BLaER1 treated with 17β-estradiol and CSF1 and Interleukin-3, amounts not matched to agents 10 nM and 100 nM (cell line): ENCODE results near the gene PTTG1.

ENCODE experiments used
- H3K27ac ChIP-seq, 11 experiments: shearing (Covaris generic); formaldehyde crosslinking; 2 replicates each; pipeline ENCODE4 v1.8.1; 2022
- H3K27me3 ChIP-seq, 11 experiments: shearing (Covaris generic); formaldehyde crosslinking; 2 replicates each; pipeline ENCODE4 v1.8.1; 2022
- H3K36me3 ChIP-seq, 11 experiments: shearing (Covaris generic); formaldehyde crosslinking; 2 replicates each; pipeline ENCODE4 v1.8.1; 2022
- H3K4me1 ChIP-seq, 10 experiments: shearing (Covaris generic); formaldehyde crosslinking; 2 replicates each; pipeline ENCODE4 v1.8.1; 2022
- H3K4me2 ChIP-seq, 11 experiments: shearing (Covaris generic); formaldehyde crosslinking; 2 replicates each; pipeline ENCODE4 v1.8.1; 2022
- H3K4me3 ChIP-seq, 10 experiments: shearing (Covaris generic); formaldehyde crosslinking; 2 replicates each; pipeline ENCODE4 v1.8.1; 2022
- H3K9ac ChIP-seq, 11 experiments: shearing (Covaris generic); formaldehyde crosslinking; 2 replicates each; pipeline ENCODE4 v1.8.1; 2022
- H3K9me3 ChIP-seq, 11 experiments: shearing (Covaris generic); formaldehyde crosslinking; replicated peaks in 1 of 11; 2 replicates each; pipeline ENCODE4 v1.8.1; 2022
- H4K20me1 ChIP-seq, 11 experiments: shearing (Covaris generic); formaldehyde crosslinking; 2 replicates each; pipeline ENCODE4 v1.8.1; 2022
- Cebpa-rat ChIP-seq, 11 experiments: shearing (Covaris generic); IDR thresholded peaks; 2 replicates each; pipeline ENCODE4 v1.8.1; 2022

Gene PTTG1

DNA sequence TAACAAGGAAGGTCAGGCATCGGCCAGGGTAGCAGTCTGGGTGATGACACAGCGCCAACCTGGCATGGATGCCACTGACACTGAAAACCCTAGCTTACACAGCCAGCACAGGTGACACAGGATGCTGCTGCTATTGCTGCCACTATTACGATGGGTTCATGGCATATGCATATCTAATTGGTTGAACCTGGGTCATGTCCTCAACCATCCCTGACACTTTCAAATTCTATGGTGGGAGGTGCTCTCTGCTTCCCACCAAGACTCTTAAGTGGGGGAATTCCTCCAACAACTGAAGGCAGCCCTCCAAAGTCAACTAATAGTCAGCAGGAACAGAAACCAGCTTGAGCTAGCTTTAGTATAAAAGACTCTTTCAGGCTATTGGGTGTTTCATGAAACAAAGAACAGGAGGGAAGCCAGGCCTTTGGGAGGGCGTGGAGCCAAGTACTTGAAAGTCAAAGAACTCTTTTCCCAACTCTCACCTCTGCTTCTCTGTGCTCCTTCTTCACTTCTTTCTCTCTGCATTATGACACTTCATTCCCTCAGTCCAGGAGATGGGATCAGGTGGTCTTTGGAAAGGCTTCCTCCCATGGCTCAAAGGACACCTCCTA lies 21.3 kb downstream of the PTTG1 start:
- TF ChIP-seq Cebpa-rat (IDR thresholded peaks at IDR 0.05) = no peak
- Histone ChIP-seq H3K9me3 (peaks cover 0 to 5% (median 0%) of the 10 kb centered on the region in 11 experiments; a peak in 4 of 22 replicates), H3K4me3 (no peak overlapping the region), H3K4me1 (peaks cover 29 to 53% (median 40%) of the 10 kb centered on the region in 10 experiments), H4K20me1 (no peaks in the 10 kb centered on the region), H3K27ac (no peak overlapping the region), H3K36me3 (no peaks in the 10 kb centered on the region), H3K4me2 (peak overlapping the region in 5 of 11 experiments; percentile 5 to 99 (median 94); a peak in 7 of 22 replicates), H3K9ac (no peak overlapping the region), H3K27me3 (no peaks in the 10 kb centered on the region)

DNA sequence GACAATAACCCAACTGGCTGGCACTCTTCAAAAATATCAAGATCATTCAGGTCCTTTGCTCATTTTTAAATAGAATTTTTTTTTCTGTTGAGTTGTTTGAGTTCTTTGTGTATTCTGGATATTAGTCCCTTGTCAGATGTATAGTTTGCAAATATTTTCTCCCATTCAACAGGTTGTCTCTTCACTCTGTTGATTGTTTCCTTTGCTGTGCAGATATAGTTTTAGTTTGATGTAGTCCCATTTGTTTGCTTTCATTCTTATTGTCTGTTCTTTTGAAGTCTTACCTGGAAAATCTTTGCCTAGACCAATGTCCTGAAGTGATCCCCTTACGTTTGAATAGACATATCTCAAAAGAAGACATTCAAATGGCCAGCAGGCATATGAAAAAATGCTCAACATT lies 22.8 kb downstream of the PTTG1 start:
- Histone ChIP-seq H3K27ac (no peak overlapping the region), H3K4me3 (no peak overlapping the region), H3K4me2 (no peak overlapping the region), H3K4me1 (peaks cover 18 to 44% (median 27%) of the 10 kb centered on the region in 10 experiments), H3K9me3 (peaks cover 0 to 20% (median 8%) of the 10 kb centered on the region in 11 experiments; a peak in 8 of 22 replicates), H3K36me3 (no peaks in the 10 kb centered on the region), H3K27me3 (no peaks in the 10 kb centered on the region), H3K9ac (no peak overlapping the region), H4K20me1 (no peaks in the 10 kb centered on the region)
- TF ChIP-seq Cebpa-rat (IDR thresholded peaks at IDR 0.05) = no peak

DNA sequence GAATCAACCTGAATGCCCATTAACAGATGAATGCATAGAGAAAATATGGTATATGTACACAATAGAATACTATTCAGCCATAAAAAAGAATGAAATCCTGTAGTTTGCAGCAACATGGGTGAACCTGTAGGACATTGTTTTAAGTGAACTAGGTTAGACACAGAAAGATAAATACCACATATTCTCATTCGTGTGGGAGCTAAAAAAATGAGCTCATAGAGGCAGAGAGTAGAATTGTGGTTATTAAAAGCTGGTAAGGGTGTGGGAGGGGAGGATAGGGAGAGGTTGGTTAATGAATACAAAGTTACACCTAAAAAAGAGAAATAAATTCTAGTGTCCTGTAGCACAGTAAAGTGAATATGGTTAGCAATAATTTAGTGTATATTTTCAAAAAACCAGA lies 23.5 kb downstream of the PTTG1 start:
- no peaks in the 10 kb centered on the region for H4K20me1 ChIP-seq
- no peak overlapping the region for H3K9ac ChIP-seq
- H3K36me3 ChIP-seq = no peaks in the 10 kb centered on the region
- peaks cover 15 to 38% (median 22%) of the 10 kb centered on the region in 10 experiments for H3K4me1 ChIP-seq
- no peaks in the 10 kb centered on the region for H3K27me3 ChIP-seq
- H3K27ac ChIP-seq = no peak overlapping the region
- H3K4me3 ChIP-seq = no peak overlapping the region
- H3K9me3 ChIP-seq = peaks cover 0 to 21% (median 11%) of the 10 kb centered on the region in 11 experiments; a peak in 11 of 22 replicates
- TF ChIP-seq Cebpa-rat (IDR thresholded peaks at IDR 0.05) = no peak
- no peak overlapping the region for H3K4me2 ChIP-seq

DNA sequence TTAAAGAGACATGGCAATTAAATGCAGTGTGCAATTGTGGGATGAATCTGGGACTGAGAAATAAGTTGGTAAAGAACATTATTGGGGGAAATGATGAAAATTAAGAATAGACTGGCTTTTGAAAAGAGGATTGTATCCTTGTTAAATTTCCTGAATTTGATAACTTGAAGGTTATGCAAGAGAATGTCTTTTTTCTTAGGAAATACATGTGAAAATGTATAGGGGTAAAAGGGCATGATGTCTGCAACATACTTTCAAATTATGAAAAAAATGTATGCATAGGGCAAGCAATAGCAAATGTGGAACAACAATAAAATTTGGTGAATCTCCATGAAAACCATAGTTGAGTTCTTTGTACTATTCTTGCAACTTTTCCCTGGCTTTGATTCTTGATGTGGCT lies 24.1 kb downstream of the PTTG1 start:
- Histone ChIP-seq H3K27me3 (no peaks in the 10 kb centered on the region), H3K4me3 (no peak overlapping the region), H3K9ac (no peak overlapping the region), H3K36me3 (no peaks in the 10 kb centered on the region), H3K9me3 (peaks cover 0 to 22% (median 12%) of the 10 kb centered on the region in 11 experiments; a peak in 11 of 22 replicates), H4K20me1 (no peaks in the 10 kb centered on the region), H3K4me1 (peaks cover 13 to 34% (median 19%) of the 10 kb centered on the region in 10 experiments), H3K4me2 (no peak overlapping the region), H3K27ac (no peak overlapping the region)
- TF ChIP-seq Cebpa-rat (IDR thresholded peaks at IDR 0.05) = no peak

DNA sequence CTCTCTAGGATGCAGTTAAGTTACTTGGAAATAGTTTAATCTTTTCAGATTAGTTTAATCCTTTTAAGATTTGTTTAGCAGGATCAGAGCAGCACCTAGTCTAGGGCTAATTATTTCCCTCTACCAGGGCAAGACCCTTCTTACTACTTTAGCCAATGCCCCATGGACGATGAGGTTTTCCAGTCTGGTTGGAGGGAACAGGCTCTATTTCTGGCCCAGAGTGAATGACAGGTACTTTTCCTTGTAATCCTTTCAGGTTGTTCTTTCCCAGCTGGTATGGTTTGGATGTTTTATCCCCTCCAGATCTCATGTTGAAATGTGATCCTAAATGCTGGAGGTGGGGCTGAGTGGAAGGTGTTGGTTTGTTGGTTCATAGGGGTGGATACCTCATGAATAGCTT lies 27.2 kb downstream of the PTTG1 start:
- Histone ChIP-seq H3K9me3 (peaks cover 0 to 22% (median 12%) of the 10 kb centered on the region in 11 experiments; a peak in 11 of 22 replicates), H3K27me3 (no peaks in the 10 kb centered on the region), H3K27ac (no peak overlapping the region), H3K4me1 (peaks cover 0 to 25% (median 13%) of the 10 kb centered on the region in 10 experiments; a peak in 15 of 20 replicates), H3K9ac (no peak overlapping the region), H3K4me2 (no peak overlapping the region), H3K36me3 (no peaks in the 10 kb centered on the region), H3K4me3 (no peak overlapping the region), H4K20me1 (no peaks in the 10 kb centered on the region)
- no peak for TF ChIP-seq Cebpa-rat (IDR thresholded peaks at IDR 0.05)

DNA sequence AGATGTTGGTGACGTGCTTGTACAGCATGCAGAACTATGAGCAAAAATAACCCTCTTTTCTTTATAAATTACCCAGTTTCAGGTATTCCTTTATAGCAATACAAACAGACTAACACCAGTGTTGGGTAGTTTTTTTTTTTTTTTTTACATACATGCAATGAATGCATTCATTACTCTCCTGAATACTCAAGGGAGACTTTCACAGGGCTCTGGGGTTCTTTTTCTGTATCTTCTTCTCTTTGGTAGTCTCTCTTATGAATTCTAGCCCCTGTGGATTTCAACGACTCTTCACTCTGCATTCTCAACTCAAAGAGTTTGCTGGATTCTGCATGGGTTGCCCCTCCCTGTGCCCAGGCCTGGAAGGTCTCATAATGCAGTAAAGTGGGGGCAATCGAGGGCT lies 27.8 kb downstream of the PTTG1 start:
- no peak for TF ChIP-seq Cebpa-rat (IDR thresholded peaks at IDR 0.05)
- Histone ChIP-seq H4K20me1 (no peaks in the 10 kb centered on the region), H3K36me3 (no peaks in the 10 kb centered on the region), H3K27me3 (no peaks in the 10 kb centered on the region), H3K4me3 (no peak overlapping the region), H3K9ac (no peak overlapping the region), H3K4me1 (peaks cover 0 to 29% (median 13%) of the 10 kb centered on the region in 10 experiments; a peak in 15 of 20 replicates), H3K27ac (no peak overlapping the region), H3K4me2 (no peak overlapping the region), H3K9me3 (peaks cover 0 to 22% (median 12%) of the 10 kb centered on the region in 11 experiments; a peak in 11 of 22 replicates)

DNA sequence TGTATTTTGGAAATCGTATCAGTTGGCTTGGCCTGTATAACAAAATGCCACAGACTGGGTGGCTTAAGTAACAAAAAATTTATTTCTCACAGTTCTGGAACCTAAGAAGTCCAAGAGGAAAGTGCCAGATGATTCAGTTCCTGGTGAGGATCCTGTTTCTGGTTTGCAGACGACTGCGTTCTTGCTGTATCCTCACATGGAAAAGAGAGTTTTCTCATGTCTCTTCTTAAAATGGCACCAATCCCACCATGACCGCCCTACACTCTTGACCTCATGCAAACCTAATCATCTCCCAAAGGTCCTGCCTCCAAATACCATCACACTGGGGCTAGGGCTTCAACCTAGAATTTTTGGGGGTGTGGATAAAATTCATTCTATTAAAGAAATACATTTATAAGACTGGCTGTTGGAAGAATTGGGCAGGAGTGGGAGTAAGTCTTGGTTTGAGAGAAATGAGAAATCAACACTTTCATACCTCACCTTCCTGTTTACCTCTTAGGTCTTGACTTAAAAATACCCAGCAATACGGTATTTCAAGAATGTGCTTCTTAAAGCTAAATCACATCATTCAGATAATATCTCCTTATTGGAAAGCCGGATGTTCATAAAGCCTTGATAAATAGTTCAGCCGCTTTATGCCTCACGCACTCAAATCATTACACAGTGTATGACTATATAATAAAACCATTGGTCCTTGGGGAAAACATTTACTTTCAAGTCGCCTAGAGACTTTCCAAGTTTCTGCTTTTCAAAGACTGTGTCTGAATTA lies 28.7 kb downstream of the PTTG1 start:
- peaks cover 0 to 22% (median 12%) of the 10 kb centered on the region in 11 experiments; a peak in 11 of 22 replicates for H3K9me3 ChIP-seq
- H3K4me2 ChIP-seq = peak overlapping the region in 7 of 11 experiments; percentile 7 to 30 (median 15); a peak in 4 of 22 replicates
- no peaks in the 10 kb centered on the region for H3K27me3 ChIP-seq
- no peak for TF ChIP-seq Cebpa-rat (IDR thresholded peaks at IDR 0.05)
- H3K36me3 ChIP-seq = no peaks in the 10 kb centered on the region
- H4K20me1 ChIP-seq = no peaks in the 10 kb centered on the region
- H3K4me1 ChIP-seq = peaks cover 2 to 29% (median 15%) of the 10 kb centered on the region in 10 experiments
- H3K4me3 ChIP-seq = no peak overlapping the region
- no peak overlapping the region for H3K9ac ChIP-seq
- no peak overlapping the region for H3K27ac ChIP-seq

DNA sequence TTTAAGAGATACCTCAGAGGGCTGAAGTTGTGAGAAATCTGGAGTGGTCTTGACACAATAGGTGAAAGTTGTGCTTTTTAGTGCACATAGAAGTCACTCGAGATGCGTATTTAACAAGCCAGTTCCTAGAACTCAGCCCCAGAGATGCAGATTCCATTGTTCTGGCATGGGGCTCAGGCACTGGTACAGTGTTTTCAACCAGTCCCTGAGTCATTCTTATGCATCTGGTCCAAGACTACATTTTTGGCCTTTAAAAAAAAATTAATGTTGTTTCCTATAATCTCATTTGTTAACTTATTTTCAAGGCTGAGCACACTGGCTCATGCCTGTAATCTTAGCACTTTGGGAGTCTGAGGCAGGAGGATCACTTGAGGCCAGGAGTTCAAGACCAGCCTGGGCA lies 29.6 kb downstream of the PTTG1 start:
- no peaks in the 10 kb centered on the region for H3K36me3 ChIP-seq
- H3K4me2 ChIP-seq = peak overlapping the region in 2 of 11 experiments; percentile 15 to 30; a peak in 2 of 22 replicates
- H3K4me3 ChIP-seq = no peak overlapping the region
- H3K27ac ChIP-seq = no peak overlapping the region
- no peaks in the 10 kb centered on the region for H4K20me1 ChIP-seq
- no peak overlapping the region for H3K9ac ChIP-seq
- peaks cover 12 to 32% (median 24%) of the 10 kb centered on the region in 10 experiments for H3K4me1 ChIP-seq
- H3K9me3 ChIP-seq = peaks cover 0 to 22% (median 12%) of the 10 kb centered on the region in 11 experiments; a peak in 11 of 22 replicates
- no peaks in the 10 kb centered on the region for H3K27me3 ChIP-seq
- no peak for TF ChIP-seq Cebpa-rat (IDR thresholded peaks at IDR 0.05)

DNA sequence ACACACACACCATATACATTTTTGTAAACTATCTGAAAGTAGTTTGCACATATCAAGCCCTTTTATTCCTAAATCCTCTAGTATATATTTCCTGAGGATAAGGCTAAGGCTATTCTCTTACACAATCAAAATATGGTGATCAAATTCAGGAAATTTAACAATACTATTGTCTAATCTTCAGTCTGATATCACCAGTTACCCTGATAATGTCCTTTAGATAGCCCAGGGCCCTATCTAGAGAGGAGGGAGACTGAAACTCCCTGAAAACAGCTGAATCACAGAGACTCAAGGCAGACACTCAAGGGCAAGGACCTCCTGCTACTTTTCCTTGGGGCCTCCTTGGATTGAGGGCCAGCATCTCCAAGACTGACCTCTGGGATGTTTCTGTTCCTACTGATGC lies 30.4 kb downstream of the PTTG1 start:
- TF ChIP-seq Cebpa-rat (IDR thresholded peaks at IDR 0.05) = no peak
- no peaks in the 10 kb centered on the region for H3K27me3 ChIP-seq
- H3K9me3 ChIP-seq = peaks cover 0 to 22% (median 12%) of the 10 kb centered on the region in 11 experiments; a peak in 11 of 22 replicates
- no peak overlapping the region for H3K4me3 ChIP-seq
- H3K27ac ChIP-seq = peak overlapping the region in 2 of 11 experiments; percentile 9 to 37; a peak in 3 of 22 replicates
- peaks cover 12 to 37% (median 26%) of the 10 kb centered on the region in 10 experiments for H3K4me1 ChIP-seq
- no peaks in the 10 kb centered on the region for H4K20me1 ChIP-seq
- peak overlapping the region in 3 of 11 experiments; percentile 60 to 79 (median 74); a peak in 5 of 22 replicates for H3K4me2 ChIP-seq
- H3K36me3 ChIP-seq = no peaks in the 10 kb centered on the region
- H3K9ac ChIP-seq = no peak overlapping the region
